HG03064 (cell line): ENCODE results near the gene MESP1.
"Not testable (repeated sequence)": the region's sequence is repeated elsewhere in the genome, so short reads cannot be mapped to it uniquely, and the experiment has no call there.

ENCODE experiments used
- ATAC-seq: cut with Tn5 transposase; IDR thresholded peaks from one replicate; pipeline ENCODE4 v1.9.1; 2021; ENCODE audit warnings: low read depth; ENCODE audit not compliant: unreplicated experiment

MESP1 gene

DNA sequence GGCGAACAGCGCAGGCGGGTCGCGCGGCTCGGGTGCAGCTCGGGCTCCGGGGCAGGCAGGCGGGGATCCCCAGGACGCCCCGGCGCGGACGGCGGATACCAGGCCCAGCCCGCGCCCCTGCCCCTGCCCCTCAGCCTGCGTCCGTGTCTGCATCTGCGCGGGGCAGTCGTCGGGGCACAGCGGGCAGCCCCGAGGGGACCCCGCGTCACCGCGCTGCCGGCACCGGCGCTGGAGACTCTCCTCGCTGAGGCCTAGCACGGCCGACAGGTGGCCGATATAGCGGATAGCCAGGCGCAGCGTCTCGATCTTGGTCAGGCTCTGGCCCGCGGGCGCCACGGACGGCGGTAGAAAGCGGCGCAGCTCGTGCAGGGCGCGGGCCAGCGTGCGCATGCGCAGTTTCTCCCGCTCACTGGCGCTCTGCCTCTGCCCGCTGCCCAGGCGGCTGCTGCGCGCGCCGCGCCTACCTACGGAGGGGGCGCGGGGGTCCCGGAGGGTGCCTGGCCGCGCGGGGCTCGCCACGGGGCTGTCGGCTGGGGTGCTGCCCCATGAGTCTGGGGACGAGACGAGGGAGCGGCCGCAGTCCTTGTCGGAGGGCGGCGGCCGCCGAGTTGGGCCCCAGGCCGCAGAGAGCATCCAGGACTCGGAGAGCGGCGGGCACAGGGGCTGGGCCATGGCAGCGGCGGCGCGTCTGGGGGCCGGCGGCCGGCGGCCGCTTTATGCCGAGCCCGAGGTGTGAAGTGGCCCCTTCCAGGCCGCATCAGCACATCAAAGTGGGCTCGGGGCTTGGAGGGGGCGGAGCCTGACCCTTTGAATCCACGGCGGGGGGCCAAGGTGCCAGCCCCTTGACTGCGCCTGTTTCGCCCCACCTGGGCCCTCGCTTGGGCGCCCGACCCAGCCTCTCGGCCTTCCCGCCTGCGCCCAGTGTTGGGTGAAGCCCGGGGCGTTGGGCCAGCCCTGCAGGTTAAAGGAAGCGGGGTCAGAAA lies at the start of gene MESP1:
MESP1 (minus strand) TSS at position 690 of the 983 bp plus-strand sequence; CDS start at position 672, 18 bp downstream.
- ATAC-seq = peak; percentile 87

DNA sequence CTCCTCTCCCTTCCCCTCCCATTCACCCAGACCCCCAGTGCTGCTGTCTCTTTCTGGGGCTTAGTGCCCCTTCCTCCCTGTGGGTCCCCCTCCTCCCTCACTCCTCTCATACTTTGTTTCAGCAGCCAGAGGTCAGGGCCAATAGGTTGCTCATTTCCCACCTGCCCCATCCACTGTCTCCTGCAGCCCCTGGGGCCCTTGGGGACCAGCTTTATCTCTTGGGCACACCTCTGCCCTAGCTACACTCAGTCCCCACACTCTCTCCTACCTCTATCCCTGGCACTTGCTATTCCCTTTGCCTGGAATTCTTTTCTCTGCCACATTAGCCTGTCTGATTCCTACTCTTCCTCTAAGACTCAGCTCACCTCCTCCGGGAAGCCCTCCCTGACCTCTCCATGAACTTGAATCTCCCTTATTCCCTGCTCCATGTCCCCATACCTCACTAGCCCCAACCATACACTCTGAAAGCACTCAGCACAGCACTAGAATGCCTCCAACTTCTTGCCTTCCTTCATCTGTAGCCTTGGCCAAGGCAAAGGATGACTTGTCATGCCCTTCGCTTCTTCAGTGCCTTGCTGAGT lies 49.0 kb upstream of the MESP1 start:
- no peak for ATAC-seq

DNA sequence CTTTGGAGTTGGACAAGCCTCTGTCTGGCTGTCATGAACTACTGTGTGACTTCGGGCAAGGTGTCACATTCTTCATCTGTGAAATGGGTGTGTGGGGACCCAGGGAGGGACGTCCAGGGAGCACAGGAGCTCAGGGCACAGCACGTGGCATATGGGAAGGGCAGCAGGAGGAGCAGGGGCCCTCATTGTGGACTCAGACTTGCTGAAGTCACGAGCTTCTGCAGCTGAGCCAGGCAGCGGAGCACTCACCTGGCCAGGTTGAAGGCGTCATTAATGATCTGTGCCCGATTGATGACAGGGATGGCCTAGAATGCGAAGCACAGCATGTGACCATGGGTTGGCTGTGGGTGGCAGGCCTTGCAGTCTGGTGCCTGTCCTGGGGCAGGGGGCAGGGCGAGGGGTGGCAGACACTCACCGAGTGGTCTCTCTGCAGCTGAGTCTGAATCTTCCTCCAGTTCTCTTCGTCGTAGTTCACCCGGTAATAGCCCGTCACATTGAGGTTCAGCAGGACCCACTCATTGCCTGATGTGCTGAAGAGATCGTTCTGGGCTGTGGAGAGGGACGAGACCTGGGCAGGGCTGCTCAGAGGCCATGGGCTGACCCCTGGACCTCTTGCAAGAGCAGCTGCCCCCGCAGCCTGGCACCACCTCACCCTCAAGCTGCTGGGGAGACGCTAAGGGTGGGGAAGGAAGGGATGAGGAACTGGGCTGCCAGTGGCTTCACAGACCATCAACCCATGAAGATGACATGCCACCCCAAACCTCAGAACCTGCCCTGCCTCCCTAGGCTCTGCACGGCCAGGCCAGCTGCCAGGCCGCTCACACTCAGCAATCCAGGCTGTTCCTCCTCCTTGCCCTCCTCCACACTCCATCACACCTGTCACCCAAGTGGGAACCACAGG lies 48.2 kb upstream of the MESP1 start:
- no peak for ATAC-seq

GRCh38 chr15:89797678-89798201 lies 46.7 kb upstream of the MESP1 start:
- ATAC-seq = no peak

GRCh38 chr15:89795996-89796395 lies 44.9 kb upstream of the MESP1 start:
- ATAC-seq = no peak

GRCh38 chr15:89794627-89795241 lies 43.7 kb upstream of the MESP1 start:
- ATAC-seq = no peak

GRCh38 chr15:89792106-89792805 lies 41.2 kb upstream of the MESP1 start:
- ATAC-seq = no peak

DNA sequence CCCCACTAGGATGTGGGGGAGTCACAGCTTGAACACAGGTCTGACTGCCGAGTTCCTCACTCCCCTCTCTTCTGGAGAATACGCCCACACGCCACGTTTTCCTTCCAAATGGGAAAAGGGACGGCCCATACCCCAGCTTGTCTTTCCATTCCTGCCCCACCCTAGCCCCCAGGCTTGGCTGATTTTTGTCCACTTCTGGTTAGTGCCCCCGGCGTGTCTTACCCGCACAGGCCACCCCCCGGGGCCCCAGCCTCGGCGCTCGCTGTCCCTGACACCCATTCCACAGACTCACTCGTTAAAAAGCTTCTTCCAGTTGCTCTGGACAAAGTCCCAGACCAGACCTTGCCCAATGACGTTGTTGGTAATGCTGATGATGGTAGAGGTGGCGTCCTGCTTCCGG lies 39.6 kb upstream of the MESP1 start:
- ATAC-seq = no peak

DNA sequence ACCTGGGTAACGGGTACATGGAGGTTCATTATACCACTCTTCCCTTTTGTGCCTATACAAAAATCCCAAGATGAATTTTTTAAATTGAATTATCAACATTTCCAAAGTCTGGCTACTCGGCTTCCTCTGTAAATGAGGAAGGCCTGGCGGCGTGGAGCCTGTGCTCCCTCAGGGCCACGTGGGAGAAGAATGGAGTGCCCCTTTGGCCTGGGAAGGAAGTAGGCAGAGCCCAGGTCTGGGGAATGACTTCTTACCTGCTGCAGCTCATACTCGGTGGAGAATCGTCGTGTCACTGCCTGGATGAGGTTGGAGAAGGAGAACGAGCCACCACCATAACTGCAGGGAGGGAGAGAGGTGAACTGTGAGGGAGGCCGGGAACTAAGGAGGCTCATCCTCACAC lies 39.2 kb upstream of the MESP1 start:
- no peak for ATAC-seq

DNA sequence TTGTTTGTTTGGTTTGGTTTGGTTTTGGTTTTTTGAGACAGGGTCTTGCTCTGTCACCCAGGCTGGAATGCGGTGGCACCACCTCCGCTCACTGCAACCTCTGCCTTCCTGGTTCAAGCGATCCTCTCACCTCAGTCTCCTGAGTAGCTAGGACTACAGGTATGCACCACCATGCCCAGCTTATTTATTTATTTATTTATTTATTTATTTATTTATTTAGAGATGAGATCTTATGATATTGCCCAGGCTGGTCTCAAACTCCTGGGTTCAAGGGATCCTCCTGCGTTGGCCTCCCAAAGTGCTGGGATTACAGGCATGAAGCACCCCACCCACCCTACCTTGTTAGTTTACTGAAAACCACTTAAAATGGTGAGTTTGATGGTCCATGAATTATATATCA lies 37.5 kb upstream of the MESP1 start:
- not testable (repeated sequence) for ATAC-seq

GRCh38 chr15:89787944-89788343 lies 36.9 kb upstream of the MESP1 start:
- ATAC-seq = no peak

DNA sequence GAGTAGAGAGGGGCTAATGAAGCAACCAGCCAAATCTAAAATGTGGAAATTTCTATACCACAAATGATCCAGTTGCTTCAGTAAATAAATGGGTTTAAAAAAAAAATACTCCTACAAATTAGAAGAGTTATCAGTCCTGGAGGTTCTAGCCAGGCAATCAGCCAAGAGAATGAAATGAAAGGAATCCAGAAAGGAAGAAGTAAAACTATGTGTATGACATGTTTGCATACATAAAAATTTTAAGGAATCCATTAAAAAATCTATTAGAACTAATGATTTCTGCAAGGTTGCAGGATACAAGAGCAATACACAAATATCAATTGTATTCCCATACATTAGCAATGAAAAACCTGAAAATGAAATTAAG lies 34.7 kb upstream of the MESP1 start:
- no peak for ATAC-seq

DNA sequence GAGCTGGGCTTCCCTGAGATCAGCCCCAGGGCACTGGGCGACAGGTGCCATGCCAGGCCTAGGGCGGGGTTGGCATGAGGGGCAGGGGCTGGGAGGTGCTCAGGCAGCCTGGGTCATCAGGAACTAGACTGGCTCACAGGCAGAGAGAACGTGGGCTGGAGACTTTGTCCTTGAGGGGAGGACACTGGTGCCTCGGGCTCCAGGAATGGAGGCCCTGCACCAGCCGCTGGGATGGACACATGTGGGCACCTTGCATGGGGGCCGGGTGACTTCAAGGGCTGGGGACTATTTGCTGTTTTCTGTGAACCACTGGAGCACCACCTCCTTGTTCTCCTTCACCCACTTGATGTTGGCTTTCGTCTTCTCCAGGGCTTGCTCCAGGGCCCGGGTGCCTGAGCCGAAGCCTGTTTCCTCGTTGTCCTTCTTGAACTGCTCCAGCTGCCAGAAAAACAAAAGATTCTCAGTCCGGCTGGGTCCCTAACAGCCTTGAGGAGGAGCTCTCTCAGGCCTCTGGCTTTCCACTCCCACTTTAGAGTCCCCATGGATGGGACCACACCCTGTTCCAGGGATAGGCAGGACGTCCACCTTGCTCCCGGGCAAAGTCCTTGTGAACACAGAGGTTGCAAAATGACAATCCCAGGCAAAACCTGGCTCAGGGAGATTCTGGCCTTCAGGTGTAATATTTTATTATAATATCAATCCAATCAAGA lies 34.2 kb upstream of the MESP1 start:
- ATAC-seq = no peak

DNA sequence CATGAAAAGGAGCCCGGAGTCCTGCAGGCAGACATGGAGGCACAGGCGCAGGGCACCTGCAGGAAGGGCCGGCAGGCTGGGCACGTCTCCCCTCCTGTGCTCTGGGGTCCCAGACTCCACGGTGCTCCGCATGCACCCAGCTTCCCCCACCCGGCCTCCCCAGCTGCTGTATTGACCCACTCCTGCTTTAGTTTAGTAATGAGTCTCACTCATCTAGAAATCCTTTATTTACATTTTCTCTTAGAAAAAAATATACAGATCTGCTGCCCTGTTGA lies 33.6 kb upstream of the MESP1 start:
- no peak for ATAC-seq

GRCh38 chr15:89783861-89784685 lies 33.0 kb upstream of the MESP1 start:
- ATAC-seq = no peak

DNA sequence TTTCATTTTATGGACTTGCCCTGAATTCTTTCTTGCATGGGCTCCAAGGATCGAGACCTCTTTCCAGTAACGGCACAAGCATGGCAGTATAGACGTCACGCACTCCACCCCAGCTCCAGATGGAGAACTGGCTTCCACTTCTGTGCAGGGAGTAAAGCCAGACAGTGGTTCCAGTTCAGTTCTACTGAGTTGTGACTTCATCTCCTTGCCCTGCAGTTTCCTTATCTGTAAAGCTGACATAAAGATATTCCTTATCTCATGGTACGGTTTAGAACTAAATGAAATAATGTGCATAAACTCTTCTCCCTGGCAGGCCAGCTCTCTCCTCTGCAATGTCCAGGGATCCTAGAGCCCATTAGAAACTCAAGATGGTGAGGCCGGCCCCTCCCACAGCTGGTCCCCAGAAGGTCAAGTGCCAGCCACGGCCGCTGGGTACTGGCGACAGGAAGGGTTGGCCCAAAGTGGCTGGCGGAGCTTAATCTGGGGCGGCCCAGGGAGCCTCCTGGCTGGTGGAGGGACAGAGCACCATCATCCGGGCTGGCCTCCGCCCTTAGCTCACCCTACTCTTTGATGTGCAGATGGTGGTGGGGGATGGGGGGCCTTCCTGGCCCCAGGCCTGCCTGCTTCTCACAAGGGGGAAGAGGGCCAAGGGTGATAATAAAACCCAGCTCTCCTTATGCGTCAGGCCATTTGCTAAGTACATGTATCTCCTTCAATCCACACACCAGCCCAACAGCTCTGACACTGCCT lies 32.2 kb upstream of the MESP1 start:
- ATAC-seq = no peak

DNA sequence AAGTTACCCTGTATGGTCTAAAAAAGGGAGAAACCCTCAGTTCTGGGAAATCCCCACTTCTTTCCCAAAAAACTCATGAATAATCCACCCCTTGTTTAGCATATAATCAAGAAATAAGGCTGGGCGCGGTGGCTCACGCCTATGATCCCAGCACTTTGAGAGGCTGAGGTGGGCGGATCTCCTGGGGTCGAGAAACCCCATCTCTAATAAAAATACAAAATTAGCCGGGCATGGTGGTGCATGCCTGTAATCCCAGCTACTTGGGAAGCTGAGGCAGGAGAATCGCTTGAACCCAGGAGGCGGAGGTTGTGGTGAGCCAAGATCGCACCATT lies 31.5 kb upstream of the MESP1 start:
- ATAC-seq = not testable (repeated sequence)
